K562 (cell line): ENCODE results near the gene HNRNPH1. TPM values are rescaled to one million over a fixed set of nuclear protein-coding genes. Genes with fewer than 3 reads are reported as not detected.

Experiments used
- CREM ChIP-seq: IDR thresholded peaks from 2 replicates; pipeline ENCODE4 v1.6.1; 2014; ENCODE audit warnings: antibody characterized with exemption, low read depth
- ETS1 ChIP-seq: conservative IDR thresholded peaks from 2 replicates; pipeline ENCODE4 v1.6.1; 2011; ENCODE audit warnings: low read depth, mild to moderate bottlenecking, low read length; ENCODE audit not compliant: control insufficient read depth
- EWSR1 ChIP-seq: fragments of 450-650 bp; IDR thresholded peaks from 2 replicates; pipeline ENCODE4 v1.6.1; 2018; ENCODE audit warnings: borderline replicate concordance, mild to moderate bottlenecking, low read depth, moderate library complexity; ENCODE audit not compliant: partially characterized antibody
- FOXA3 ChIP-seq, 2 experiments: fragments of 450-650 bp in 1 of 2; sonication (generic) in 1 of 2; formaldehyde crosslinking; IDR thresholded peaks in 1 of 2; conservative IDR thresholded peaks in 1 of 2; 2 replicates each; pipeline versions ENCODE4 v1.4.0 to v1.8.0; 2020 to 2022; ENCODE audit warnings: mild to moderate bottlenecking in 2 of 2, missing genetic modification reagents in 1 of 2
- HIVEP1 ChIP-seq: fragments of 250-450 bp; sonication (Bioruptor Pico); IDR thresholded peaks from 2 replicates; pipeline ENCODE4 v1.4.0; 2020; ENCODE audit warnings: mild to moderate bottlenecking
- KLF6 ChIP-seq: fragments of 250-450 bp; sonication (Bioruptor Pico); IDR thresholded peaks from 2 replicates; pipeline ENCODE4 v1.4.0; 2020; ENCODE audit warnings: mild to moderate bottlenecking, moderate library complexity, borderline replicate concordance
- MBD1 ChIP-seq: fragments of 250-450 bp; sonication (Bioruptor Pico); IDR thresholded peaks from 2 replicates; pipeline ENCODE4 v1.8.0; 2022; ENCODE audit warnings: inconsistent platforms
- PHF21A ChIP-seq: fragments of 450-650 bp; IDR thresholded peaks from 2 replicates; pipeline ENCODE4 v1.6.1; 2017; ENCODE audit warnings: low read depth, borderline replicate concordance
- POU5F1 ChIP-seq: fragments of 150-350 bp; IDR thresholded peaks from 2 replicates; pipeline ENCODE4 v1.6.1; 2014; ENCODE audit warnings: borderline replicate concordance, low read length, low read depth, mild to moderate bottlenecking; ENCODE audit not compliant: partially characterized antibody
- SREBF1 ChIP-seq: fragments of 150-350 bp; IDR thresholded peaks from 2 replicates; pipeline ENCODE4 v1.6.1; 2014; ENCODE audit warnings: antibody characterized with exemption, low read depth, low read length, borderline replicate concordance
- STAG1 ChIP-seq: sonication (generic); formaldehyde crosslinking; IDR thresholded peaks from 2 replicates; pipeline ENCODE4 v1.5.0; 2020; ENCODE audit warnings: missing genetic modification reagents, borderline replicate concordance
- TEAD1 ChIP-seq, 2 experiments: fragments of 450-650 bp in 1 of 2; sonication (generic) in 1 of 2; formaldehyde crosslinking; IDR thresholded peaks; 2 replicates each; pipeline versions ENCODE4 v1.4.0 to v1.8.0; 2020 to 2022; ENCODE audit warnings: mild to moderate bottlenecking in 2 of 2, missing genetic modification reagents in 1 of 2
- TEAD4 ChIP-seq, 2 experiments: sonication (generic) in 1 of 2; formaldehyde crosslinking in 1 of 2; IDR thresholded peaks; 2 replicates each; pipeline versions ENCODE4 v1.6.1 to v1.8.0; 2012 to 2022; ENCODE audit warnings: borderline replicate concordance in 1 of 2, inconsistent platforms in 1 of 2, low read length in 1 of 2, mild to moderate bottlenecking in 1 of 2, missing genetic modification reagents in 1 of 2
- TRIM28 ChIP-seq: fragments of 450-650 bp; IDR thresholded peaks from 2 replicates; pipeline ENCODE4 v1.6.1; 2017
- USF1 ChIP-seq: sonication (generic); formaldehyde crosslinking; IDR thresholded peaks from 2 replicates; pipeline ENCODE4 v1.9.0; 2022; ENCODE audit warnings: mild to moderate bottlenecking, missing genetic modification reagents
- WHSC1 ChIP-seq: IDR thresholded peaks from one replicate; pipeline ENCODE4 v1.6.1; 2012; ENCODE audit warnings: low read length, control low read depth, inconsistent platforms
- ZBTB8A ChIP-seq: fragments of 450-650 bp; IDR thresholded peaks from 2 replicates; pipeline ENCODE4 v1.6.1; 2018; ENCODE audit warnings: mild to moderate bottlenecking, moderate library complexity; ENCODE audit not compliant: partially characterized antibody
- ZNF311 ChIP-seq: fragments of 250-450 bp; sonication (Bioruptor Pico); IDR thresholded peaks from 2 replicates; pipeline ENCODE4 v1.4.0; 2020; ENCODE audit warnings: mild to moderate bottlenecking, moderate library complexity
- ZNF511 ChIP-seq: sonication (generic); formaldehyde crosslinking; IDR thresholded peaks from 2 replicates; pipeline ENCODE4 v1.8.0; 2022; ENCODE audit warnings: mild to moderate bottlenecking, missing genetic modification reagents
- ZNF717 ChIP-seq: fragments of 250-450 bp; sonication (Bioruptor Pico); IDR thresholded peaks from 2 replicates; pipeline ENCODE4 v1.5.0; 2021
- ZNF79 ChIP-seq: fragments of 250-450 bp; sonication (Bioruptor Pico); IDR thresholded peaks from 2 replicates; pipeline ENCODE4 v1.4.0; 2020; ENCODE audit warnings: low read depth, mild to moderate bottlenecking, moderate library complexity
- polyA plus RNA-seq, 8 experiments: library from polyadenylated mRNA; depleted of rRNA in 4 of 8; stranded (reverse) in 5 of 8; unstranded in 3 of 8; fragments of >200 nt; fragmentation: Nextera tagmentation in 2 of 8; fragmentation: Illumina TruSeq in 1 of 8; extraction: Ambion mirVana in 2 of 8; extraction: Trizol in 1 of 8; gene quantifications; 2 replicates each; pipeline versions ENCODE4 v1.2.1 to v1.2.3, GENCODE V29; 2011 to 2014; ENCODE audit warnings: inconsistent platforms in 1 of 8, missing spikeins in 1 of 8
- total RNA-seq, 7 experiments: library from RNA; depleted of rRNA in 6 of 7; stranded (reverse); fragments of >200 nt in 6 of 7; fragmentation: Illumina TruSeq in 2 of 7; extraction: Trizol in 2 of 7; gene quantifications; 2 replicates each; pipeline versions ENCODE4 v1.2.1 to v1.2.3, GENCODE V29; 2011 to 2021; ENCODE audit warnings: low replicate concordance in 1 of 7
- TF ChIP-seq, protein P1 (sequence below): sonication (generic); formaldehyde crosslinking; IDR thresholded peaks from 2 replicates; pipeline ENCODE4 v1.4.0; 2020; ENCODE audit warnings: mild to moderate bottlenecking, missing genetic modification reagents

The HNRNPH1 gene
- total and polyA plus RNA-seq, 9 of the 15 experiments (the other 6 are each of a cell fraction or from before 2014, with no cell fraction given), result 103 to 656 (median 561) TPM

GRCh38 chr5:179668391-179668790, 44.9 kb upstream of the HNRNPH1 start (continued):
- no peak for TF ChIP-seq ZNF511 (CRISPR knock-in tag)
- peak; percentile 44; the same call in 1 of the 2 replicates for TF ChIP-seq STAG1 (CRISPR knock-in tag)
- TF ChIP-seq PHF21A, result no peak
- TF ChIP-seq TEAD1 (CRISPR knock-in tag; IDR thresholded peaks at IDR 0.05), result peak in 1 of 2 experiments; percentile 73; a peak in 1 of 4 replicates
- TF ChIP-seq ZNF717 (CRISPR knock-in tag), result no peak
- no peak for TF ChIP-seq ETS1
- TF ChIP-seq ZBTB8A, result no peak
- TF ChIP-seq TRIM28, result no peak
- peak; percentile 43 for TF ChIP-seq USF1 (CRISPR knock-in tag)
- TF ChIP-seq MBD1 (CRISPR knock-in tag), result no peak
- no peak for TF ChIP-seq KLF6 (CRISPR knock-in tag)
- 0 out of 2 replicates have a peak, but pooled peaks have one; percentile 27 for TF ChIP-seq TEAD4 (IDR thresholded peaks at IDR 0.05; ENCODE audit: low read length)
- no peak for TF ChIP-seq TEAD4 (CRISPR knock-in tag; IDR thresholded peaks at IDR 0.05; ENCODE audit: borderline replicate concordance)
- no peak for TF ChIP-seq WHSC1
- no peak for TF ChIP-seq POU5F1
- TF ChIP-seq FOXA3 (CRISPR knock-in tag; conservative IDR thresholded peaks at IDR 0.05 in 1 of 2, IDR thresholded peaks at IDR 0.05 in 1 of 2), result no peak
- TF ChIP-seq CREM, result peak; percentile 50; the same call in 1 of the 2 replicates
- no peak for TF ChIP-seq SREBF1
- TF ChIP-seq, protein P1, sequence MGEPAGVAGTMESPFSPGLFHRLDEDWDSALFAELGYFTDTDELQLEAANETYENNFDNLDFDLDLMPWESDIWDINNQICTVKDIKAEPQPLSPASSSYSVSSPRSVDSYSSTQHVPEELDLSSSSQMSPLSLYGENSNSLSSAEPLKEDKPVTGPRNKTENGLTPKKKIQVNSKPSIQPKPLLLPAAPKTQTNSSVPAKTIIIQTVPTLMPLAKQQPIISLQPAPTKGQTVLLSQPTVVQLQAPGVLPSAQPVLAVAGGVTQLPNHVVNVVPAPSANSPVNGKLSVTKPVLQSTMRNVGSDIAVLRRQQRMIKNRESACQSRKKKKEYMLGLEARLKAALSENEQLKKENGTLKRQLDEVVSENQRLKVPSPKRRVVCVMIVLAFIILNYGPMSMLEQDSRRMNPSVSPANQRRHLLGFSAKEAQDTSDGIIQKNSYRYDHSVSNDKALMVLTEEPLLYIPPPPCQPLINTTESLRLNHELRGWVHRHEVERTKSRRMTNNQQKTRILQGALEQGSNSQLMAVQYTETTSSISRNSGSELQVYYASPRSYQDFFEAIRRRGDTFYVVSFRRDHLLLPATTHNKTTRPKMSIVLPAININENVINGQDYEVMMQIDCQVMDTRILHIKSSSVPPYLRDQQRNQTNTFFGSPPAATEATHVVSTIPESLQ (CRISPR knock-in tag), result no peak
- TF ChIP-seq ZNF79 (CRISPR knock-in tag), result no peak
- TF ChIP-seq EWSR1, result no peak
- TF ChIP-seq HIVEP1, result no peak
- no peak for TF ChIP-seq ZNF311
